A549 (cell line): ENCODE data around the gene HOXC12.

Source experiments
- RAD21 ChIP-seq, 2 experiments: fragments of >200 bp in 1 of 2; sonication (Bioruptor Twin) in 1 of 2; formaldehyde crosslinking in 1 of 2; IDR thresholded peaks in 1 of 2; conservative IDR thresholded peaks in 1 of 2; 2 replicates in 1 of 2; 3 replicates in 1 of 2; pipeline ENCODE4 v1.6.1; 2012 to 2018; ENCODE audit warnings: inconsistent platforms in 1 of 2
- SREBF2 ChIP-seq: fragments of 450-650 bp; IDR thresholded peaks from 2 replicates; pipeline ENCODE4 v1.6.1; 2014; ENCODE audit warnings: mild to moderate bottlenecking, moderate library complexity
- TP53 ChIP-seq: fragments of 250-450 bp; sonication (Bioruptor Pico); IDR thresholded peaks from 2 replicates; pipeline ENCODE4 v1.5.0; 2021; ENCODE audit warnings: mild to moderate bottlenecking, moderate library complexity
- TF ChIP-seq, protein P1 (sequence below): IDR thresholded peaks from 2 replicates; pipeline ENCODE4 v1.6.1; 2012
- TF ChIP-seq, protein P2 (sequence below): fragments of >200 bp; sonication (Bioruptor Twin); formaldehyde crosslinking; IDR thresholded peaks from 3 replicates; pipeline ENCODE4 v1.5.1; 2016
- TF ChIP-seq, protein P3 (sequence below): IDR thresholded peaks from 2 replicates; pipeline ENCODE4 v1.6.1; 2012
- TF ChIP-seq, protein P4 (sequence below): fragments of 450-650 bp; IDR thresholded peaks from 2 replicates; pipeline ENCODE4 v1.6.1; 2014; ENCODE audit warnings: antibody characterized with exemption

DNA sequence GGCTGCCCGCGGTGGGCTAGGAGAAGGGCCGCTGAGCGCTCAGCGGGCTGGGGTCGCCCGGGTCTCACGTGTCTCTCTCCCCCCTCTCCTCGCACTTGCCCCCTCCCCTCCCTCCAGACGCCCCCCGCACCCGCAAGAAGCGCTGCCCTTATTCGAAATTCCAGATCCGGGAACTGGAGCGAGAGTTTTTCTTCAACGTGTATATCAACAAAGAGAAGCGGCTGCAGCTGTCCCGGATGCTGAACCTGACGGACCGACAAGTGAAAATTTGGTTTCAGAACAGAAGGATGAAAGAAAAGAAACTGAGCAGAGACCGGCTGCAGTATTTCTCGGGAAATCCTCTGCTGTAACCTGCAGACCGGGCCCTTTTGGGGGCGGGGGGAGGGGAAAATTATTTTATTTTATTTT, 20.4 kb downstream of the HOXC12 start:
- TF ChIP-seq RAD21 (conservative IDR thresholded peaks at IDR 0.05 in 1 of 2, IDR thresholded peaks at IDR 0.05 in 1 of 2) (no peak), SREBF2 (no peak), TP53 (CRISPR knock-in tag) (no peak)
- TF ChIP-seq, protein P1, sequence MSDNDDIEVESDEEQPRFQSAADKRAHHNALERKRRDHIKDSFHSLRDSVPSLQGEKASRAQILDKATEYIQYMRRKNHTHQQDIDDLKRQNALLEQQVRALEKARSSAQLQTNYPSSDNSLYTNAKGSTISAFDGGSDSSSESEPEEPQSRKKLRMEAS = no peak
- TF ChIP-seq, protein P2, sequence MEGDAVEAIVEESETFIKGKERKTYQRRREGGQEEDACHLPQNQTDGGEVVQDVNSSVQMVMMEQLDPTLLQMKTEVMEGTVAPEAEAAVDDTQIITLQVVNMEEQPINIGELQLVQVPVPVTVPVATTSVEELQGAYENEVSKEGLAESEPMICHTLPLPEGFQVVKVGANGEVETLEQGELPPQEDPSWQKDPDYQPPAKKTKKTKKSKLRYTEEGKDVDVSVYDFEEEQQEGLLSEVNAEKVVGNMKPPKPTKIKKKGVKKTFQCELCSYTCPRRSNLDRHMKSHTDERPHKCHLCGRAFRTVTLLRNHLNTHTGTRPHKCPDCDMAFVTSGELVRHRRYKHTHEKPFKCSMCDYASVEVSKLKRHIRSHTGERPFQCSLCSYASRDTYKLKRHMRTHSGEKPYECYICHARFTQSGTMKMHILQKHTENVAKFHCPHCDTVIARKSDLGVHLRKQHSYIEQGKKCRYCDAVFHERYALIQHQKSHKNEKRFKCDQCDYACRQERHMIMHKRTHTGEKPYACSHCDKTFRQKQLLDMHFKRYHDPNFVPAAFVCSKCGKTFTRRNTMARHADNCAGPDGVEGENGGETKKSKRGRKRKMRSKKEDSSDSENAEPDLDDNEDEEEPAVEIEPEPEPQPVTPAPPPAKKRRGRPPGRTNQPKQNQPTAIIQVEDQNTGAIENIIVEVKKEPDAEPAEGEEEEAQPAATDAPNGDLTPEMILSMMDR = no peak
- TF ChIP-seq, protein P3, sequence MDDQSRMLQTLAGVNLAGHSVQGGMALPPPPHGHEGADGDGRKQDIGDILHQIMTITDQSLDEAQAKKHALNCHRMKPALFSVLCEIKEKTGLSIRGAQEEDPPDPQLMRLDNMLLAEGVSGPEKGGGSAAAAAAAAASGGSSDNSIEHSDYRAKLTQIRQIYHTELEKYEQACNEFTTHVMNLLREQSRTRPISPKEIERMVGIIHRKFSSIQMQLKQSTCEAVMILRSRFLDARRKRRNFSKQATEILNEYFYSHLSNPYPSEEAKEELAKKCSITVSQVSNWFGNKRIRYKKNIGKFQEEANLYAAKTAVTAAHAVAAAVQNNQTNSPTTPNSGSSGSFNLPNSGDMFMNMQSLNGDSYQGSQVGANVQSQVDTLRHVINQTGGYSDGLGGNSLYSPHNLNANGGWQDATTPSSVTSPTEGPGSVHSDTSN = no peak
- TF ChIP-seq, protein P4, sequence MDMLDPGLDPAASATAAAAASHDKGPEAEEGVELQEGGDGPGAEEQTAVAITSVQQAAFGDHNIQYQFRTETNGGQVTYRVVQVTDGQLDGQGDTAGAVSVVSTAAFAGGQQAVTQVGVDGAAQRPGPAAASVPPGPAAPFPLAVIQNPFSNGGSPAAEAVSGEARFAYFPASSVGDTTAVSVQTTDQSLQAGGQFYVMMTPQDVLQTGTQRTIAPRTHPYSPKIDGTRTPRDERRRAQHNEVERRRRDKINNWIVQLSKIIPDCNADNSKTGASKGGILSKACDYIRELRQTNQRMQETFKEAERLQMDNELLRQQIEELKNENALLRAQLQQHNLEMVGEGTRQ = no peak
